ENCODE measurements around the gene CNNM2. TPM values are rescaled to one million over a fixed set of nuclear protein-coding genes. Genes with fewer than 3 reads are reported as not detected.

CNNM2 gene
- total RNA-seq, 3 donors from 2014 or later = 22.6 to 53.2 (median 27.3) TPM

GRCh38 chr10:103106539-103106938, 188.4 kb downstream of the CNNM2 start:
- intact Hi-C loops (cut with DNase I, micrococcal nuclease) = no loop called here
- ATAC-seq = no peak
- DNase-seq = no peak
- Histone ChIP-seq H3K4me3 (no peak overlapping the region), H3K4me1 (ENCODE audit: low read depth) (no peaks in the 10 kb centered on the region), H3K36me3 (ENCODE audit: low read depth) (no peaks in the 10 kb centered on the region), H3K9me3 (no peaks in the 10 kb centered on the region)
- TF ChIP-seq CTCF (IDR thresholded peaks at IDR 0.05) = no peak

GRCh38 chr10:103109821-103110220, 191.7 kb downstream of the CNNM2 start:
- intact Hi-C loops (cut with DNase I, micrococcal nuclease) = no loop called here
- Histone ChIP-seq H3K4me3 (no peak overlapping the region), H3K9me3 (no peaks in the 10 kb centered on the region), H3K4me1 (ENCODE audit: low read depth) (no peaks in the 10 kb centered on the region), H3K36me3 (ENCODE audit: low read depth) (no peaks in the 10 kb centered on the region)
- TF ChIP-seq CTCF (IDR thresholded peaks at IDR 0.05) = no peak
- DNase-seq (no peak), ATAC-seq (no peak)

GRCh38 chr10:103110407-103110806, 192.3 kb downstream of the CNNM2 start:
- no peak for TF ChIP-seq CTCF (IDR thresholded peaks at IDR 0.05)

GRCh38 chr10:103111031-103111917, 193.2 kb downstream of the CNNM2 start:
- Histone ChIP-seq H3K4me3 (no peak overlapping the region), H3K36me3 (ENCODE audit: low read depth) (no peaks in the 10 kb centered on the region), H3K4me1 (ENCODE audit: low read depth) (no peaks in the 10 kb centered on the region), H3K9me3 (no peaks in the 10 kb centered on the region)
- DNase-seq = no peak
- intact Hi-C loops (cut with DNase I, micrococcal nuclease) = no loop called here
- peak; percentile 23 for ATAC-seq
- TF ChIP-seq CTCF (IDR thresholded peaks at IDR 0.05) = no peak

More at GRCh38 chr10:103110407-103110806, 192.3 kb downstream of the CNNM2 start:
- H3K4me1 ChIP-seq (ENCODE audit: low read depth) = no peaks in the 10 kb centered on the region
- intact Hi-C loops (cut with DNase I, micrococcal nuclease) = no loop called here
- H3K9me3 ChIP-seq = no peaks in the 10 kb centered on the region
- no peaks in the 10 kb centered on the region for H3K36me3 ChIP-seq (ENCODE audit: low read depth)
- no peak for ATAC-seq
- no peak overlapping the region for H3K4me3 ChIP-seq
- DNase-seq = no peak

GRCh38 chr10:103111918-103112877, 194.1 kb downstream of the CNNM2 start:
- no peak overlapping the region for H3K4me3 ChIP-seq
- no peak for TF ChIP-seq CTCF (IDR thresholded peaks at IDR 0.05)
- ATAC-seq = no peak
- no peaks in the 10 kb centered on the region for H3K9me3 ChIP-seq
- intact Hi-C loops (cut with DNase I, micrococcal nuclease) = no loop called here
- no peaks in the 10 kb centered on the region for H3K4me1 ChIP-seq (ENCODE audit: low read depth)
- H3K36me3 ChIP-seq (ENCODE audit: low read depth) = no peaks in the 10 kb centered on the region
- no peak for DNase-seq

Data from mucosa of descending colon (tissue), 3 donors.